ENCODE measurements around the gene SLC7A5.

DNA sequence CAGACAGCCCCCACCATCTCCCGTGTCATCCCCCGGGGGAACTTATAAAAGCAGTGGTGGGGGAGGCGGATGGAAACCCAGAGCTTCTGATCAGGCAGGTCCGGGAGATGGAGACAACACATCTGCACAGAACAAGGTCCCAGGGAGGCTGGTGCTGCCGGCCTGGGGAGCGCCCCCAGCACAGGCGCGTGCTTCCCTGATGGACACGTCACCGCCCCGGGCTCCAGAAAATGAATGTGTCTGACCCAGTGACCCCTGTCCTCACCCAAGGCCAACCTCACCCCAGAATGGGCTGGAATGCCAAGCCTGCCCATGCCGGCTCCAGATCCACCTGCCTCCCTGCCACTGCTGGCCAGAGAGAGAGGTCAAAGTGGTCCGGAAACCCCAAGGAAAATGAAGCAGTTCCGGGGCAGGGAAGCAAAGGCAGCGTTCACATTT is 12.5 kb downstream of the SLC7A5 start:
- TF ChIP-seq, protein P1, sequence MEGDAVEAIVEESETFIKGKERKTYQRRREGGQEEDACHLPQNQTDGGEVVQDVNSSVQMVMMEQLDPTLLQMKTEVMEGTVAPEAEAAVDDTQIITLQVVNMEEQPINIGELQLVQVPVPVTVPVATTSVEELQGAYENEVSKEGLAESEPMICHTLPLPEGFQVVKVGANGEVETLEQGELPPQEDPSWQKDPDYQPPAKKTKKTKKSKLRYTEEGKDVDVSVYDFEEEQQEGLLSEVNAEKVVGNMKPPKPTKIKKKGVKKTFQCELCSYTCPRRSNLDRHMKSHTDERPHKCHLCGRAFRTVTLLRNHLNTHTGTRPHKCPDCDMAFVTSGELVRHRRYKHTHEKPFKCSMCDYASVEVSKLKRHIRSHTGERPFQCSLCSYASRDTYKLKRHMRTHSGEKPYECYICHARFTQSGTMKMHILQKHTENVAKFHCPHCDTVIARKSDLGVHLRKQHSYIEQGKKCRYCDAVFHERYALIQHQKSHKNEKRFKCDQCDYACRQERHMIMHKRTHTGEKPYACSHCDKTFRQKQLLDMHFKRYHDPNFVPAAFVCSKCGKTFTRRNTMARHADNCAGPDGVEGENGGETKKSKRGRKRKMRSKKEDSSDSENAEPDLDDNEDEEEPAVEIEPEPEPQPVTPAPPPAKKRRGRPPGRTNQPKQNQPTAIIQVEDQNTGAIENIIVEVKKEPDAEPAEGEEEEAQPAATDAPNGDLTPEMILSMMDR (IDR thresholded peaks at IDR 0.05), result no peak
- TF ChIP-seq POLR2A (IDR thresholded peaks at IDR 0.05) (no peak), EP300 (IDR thresholded peaks at IDR 0.05) (no peak), POLR2AphosphoS5 (IDR thresholded peaks at IDR 0.05) (no peak)
